ENCODE measurements around the gene PTH2R.

PTH2R gene

GRCh38 chr2:208361077-208361441, 45.5 kb upstream of the PTH2R start:
- ChIA-PET POLR2A (no interaction called here), CTCF (no interaction called here)
- Histone ChIP-seq H3K4me1 (ENCODE audit: control extremely low read depth in 1 of 4, control insufficient read depth in 4 of 4, insufficient read depth in 4 of 4, low read length in 3 of 4) (peaks cover 0 to 17% (median 8%) of the 10 kb centered on the region in 4 experiments), H3K4me3 (ENCODE audit: control insufficient read depth in 1 of 7, extremely low read depth in 1 of 7, insufficient read depth in 4 of 7, low read depth in 2 of 7, low read length in 6 of 7) (no peak overlapping the region), H3K36me3 (ENCODE audit: control insufficient read depth in 4 of 4, insufficient read depth in 4 of 4, low read length in 3 of 4) (peaks cover 0 to 28% (median 7%) of the 10 kb centered on the region in 4 experiments), H3K9me3 (ENCODE audit: control extremely low read depth in 1 of 5, control insufficient read depth in 4 of 5, insufficient read depth in 2 of 5, low read depth in 1 of 5, low read length in 4 of 5) (peaks cover 0 to 9% (median 3%) of the 10 kb centered on the region in 5 experiments), H3K27me3 (replicated peaks in 2 of 5; ENCODE audit: control insufficient read depth in 4 of 5, insufficient read depth in 5 of 5, low read length in 4 of 5) (peaks cover 0 to 3% (median 0%) of the 10 kb centered on the region in 5 experiments), H3K27ac (ENCODE audit: insufficient read depth in 1 of 2, low read depth in 1 of 2, low read length in 2 of 2, poor library complexity in 1 of 2, severe bottlenecking in 2 of 2) (no peak overlapping the region)
- DNase-seq: no peak
- 97% methylated on average over 8 of the region's 9 CpGs for WGBS (ENCODE audit: insufficient coverage)

GRCh38 chr2:208363485-208363884, 43.1 kb upstream of the PTH2R start:
- Histone ChIP-seq H3K4me1 (ENCODE audit: control extremely low read depth in 1 of 4, control insufficient read depth in 4 of 4, insufficient read depth in 4 of 4, low read length in 3 of 4) (peaks cover 6 to 24% (median 16%) of the 10 kb centered on the region in 4 experiments), H3K27ac (ENCODE audit: insufficient read depth in 1 of 2, low read depth in 1 of 2, low read length in 2 of 2, poor library complexity in 1 of 2, severe bottlenecking in 2 of 2) (no peak overlapping the region), H3K27me3 (replicated peaks in 2 of 5; ENCODE audit: control insufficient read depth in 4 of 5, insufficient read depth in 5 of 5, low read length in 4 of 5) (peaks cover 0 to 3% (median 0%) of the 10 kb centered on the region in 5 experiments), H3K36me3 (ENCODE audit: control insufficient read depth in 4 of 4, insufficient read depth in 4 of 4, low read length in 3 of 4) (peaks cover 0 to 11% (median 4%) of the 10 kb centered on the region in 4 experiments), H3K4me3 (ENCODE audit: control insufficient read depth in 1 of 7, extremely low read depth in 1 of 7, insufficient read depth in 4 of 7, low read depth in 2 of 7, low read length in 6 of 7) (no peak overlapping the region), H3K9me3 (ENCODE audit: control extremely low read depth in 1 of 5, control insufficient read depth in 4 of 5, insufficient read depth in 2 of 5, low read depth in 1 of 5, low read length in 4 of 5) (peaks cover 0 to 9% (median 3%) of the 10 kb centered on the region in 5 experiments)
- ChIA-PET POLR2A (interaction anchor here (0.7 kb wide), 1 partner anchor 651 kb away, joined by 4 read pairs; no protein-coding TSS in a partner anchor), CTCF (interaction anchor here (0.9 kb wide), 1 partner anchor 1018 kb away, joined by 3 read pairs; no protein-coding TSS in a partner anchor)
- DNase-seq: peak; percentile 65 to 97 (median 93)
- no CpG with 5 or more reads among the region's 2 CpGs for WGBS (ENCODE audit: insufficient coverage)

- peak; percentile 77 to 95 (median 93) for DNase-seq
- ChIA-PET POLR2A (no interaction called here), CTCF (interaction anchor here (0.7 kb wide), 1 partner anchor 9 kb away, joined by 4 read pairs; no protein-coding TSS in a partner anchor)
- 3% methylated on average over 3 of the region's 4 CpGs for WGBS (ENCODE audit: insufficient coverage)
- Histone ChIP-seq H3K27ac (ENCODE audit: insufficient read depth in 1 of 2, low read depth in 1 of 2, low read length in 2 of 2, poor library complexity in 1 of 2, severe bottlenecking in 2 of 2) (peak overlapping the region in 1 of 2 experiments; percentile 63), H3K4me3 (ENCODE audit: control insufficient read depth in 1 of 7, extremely low read depth in 1 of 7, insufficient read depth in 4 of 7, low read depth in 2 of 7, low read length in 6 of 7) (peak overlapping the region in 2 of 7 experiments; percentile 37 to 51), H3K36me3 (ENCODE audit: control insufficient read depth in 4 of 4, insufficient read depth in 4 of 4, low read length in 3 of 4) (no peaks in the 10 kb centered on the region), H3K4me1 (ENCODE audit: control extremely low read depth in 1 of 4, control insufficient read depth in 4 of 4, insufficient read depth in 4 of 4, low read length in 3 of 4) (peaks cover 6 to 19% (median 16%) of the 10 kb centered on the region in 4 experiments), H3K27me3 (replicated peaks in 2 of 5; ENCODE audit: control insufficient read depth in 4 of 5, insufficient read depth in 5 of 5, low read length in 4 of 5) (no peaks in the 10 kb centered on the region), H3K9me3 (ENCODE audit: control extremely low read depth in 1 of 5, control insufficient read depth in 4 of 5, insufficient read depth in 2 of 5, low read depth in 1 of 5, low read length in 4 of 5) (peaks cover 0 to 9% (median 3%) of the 10 kb centered on the region in 5 experiments)
Measured at GRCh38 chr2:208366215-208367127, 40.1 kb upstream of the PTH2R start.

GRCh38 chr2:208369091-208369490, 37.5 kb upstream of the PTH2R start:
- WGBS (ENCODE audit: insufficient coverage): 95% methylated on average over 2 of the region's 2 CpGs
- H3K27ac ChIP-seq (ENCODE audit: insufficient read depth in 1 of 2, low read depth in 1 of 2, low read length in 2 of 2, poor library complexity in 1 of 2, severe bottlenecking in 2 of 2): no peak overlapping the region
- ChIA-PET POLR2A (interaction anchor here (0.6 kb wide), 1 partner anchor 20 kb away, joined by 3 read pairs; no protein-coding TSS in a partner anchor), CTCF (no interaction called here)
- no peak for DNase-seq
- H3K9me3 ChIP-seq (ENCODE audit: control extremely low read depth in 1 of 5, control insufficient read depth in 4 of 5, insufficient read depth in 2 of 5, low read depth in 1 of 5, low read length in 4 of 5): peaks cover 0 to 9% (median 3%) of the 10 kb centered on the region in 5 experiments
- peaks cover 6 to 9% (median 8%) of the 10 kb centered on the region in 4 experiments for H3K4me1 ChIP-seq (ENCODE audit: control extremely low read depth in 1 of 4, control insufficient read depth in 4 of 4, insufficient read depth in 4 of 4, low read length in 3 of 4)
- no peaks in the 10 kb centered on the region for H3K36me3 ChIP-seq (ENCODE audit: control insufficient read depth in 4 of 4, insufficient read depth in 4 of 4, low read length in 3 of 4)
- H3K4me3 ChIP-seq (ENCODE audit: control insufficient read depth in 1 of 7, extremely low read depth in 1 of 7, insufficient read depth in 4 of 7, low read depth in 2 of 7, low read length in 6 of 7): no peak overlapping the region
- no peaks in the 10 kb centered on the region for H3K27me3 ChIP-seq (replicated peaks in 2 of 5; ENCODE audit: control insufficient read depth in 4 of 5, insufficient read depth in 5 of 5, low read length in 4 of 5)

- DNase-seq: peak; percentile 19 to 73 (median 50)
- CTCF ChIA-PET: interaction anchor here (2.0 kb wide), 1 partner anchor 963 kb away, joined by 5 read pairs; no protein-coding TSS in a partner anchor
- Histone ChIP-seq H3K27ac (ENCODE audit: insufficient read depth in 1 of 2, low read depth in 1 of 2, low read length in 2 of 2, poor library complexity in 1 of 2, severe bottlenecking in 2 of 2) (no peak overlapping the region), H3K27me3 (replicated peaks in 2 of 5; ENCODE audit: control insufficient read depth in 4 of 5, insufficient read depth in 5 of 5, low read length in 4 of 5) (peaks cover 0 to 2% (median 0%) of the 10 kb centered on the region in 5 experiments), H3K4me1 (ENCODE audit: control extremely low read depth in 1 of 4, control insufficient read depth in 4 of 4, insufficient read depth in 4 of 4, low read length in 3 of 4) (peaks cover 6 to 9% (median 8%) of the 10 kb centered on the region in 4 experiments), H3K4me3 (ENCODE audit: control insufficient read depth in 1 of 7, extremely low read depth in 1 of 7, insufficient read depth in 4 of 7, low read depth in 2 of 7, low read length in 6 of 7) (no peak overlapping the region), H3K9me3 (ENCODE audit: control extremely low read depth in 1 of 5, control insufficient read depth in 4 of 5, insufficient read depth in 2 of 5, low read depth in 1 of 5, low read length in 4 of 5) (no peaks in the 10 kb centered on the region), H3K36me3 (ENCODE audit: control insufficient read depth in 4 of 4, insufficient read depth in 4 of 4, low read length in 3 of 4) (no peaks in the 10 kb centered on the region)
- POLR2A ChIA-PET: no interaction called here
- 77% methylated on average over 3 of the region's 8 CpGs for WGBS (ENCODE audit: insufficient coverage)
Measured at GRCh38 chr2:208370881-208371633, 35.5 kb upstream of the PTH2R start.

- WGBS (ENCODE audit: insufficient coverage): no CpG with 5 or more reads among the region's 1 CpG
- no peak for DNase-seq
- CTCF ChIA-PET: interaction anchor here (2.0 kb wide), 1 partner anchor 963 kb away, joined by 5 read pairs; no protein-coding TSS in a partner anchor
- peaks cover 0 to 2% (median 0%) of the 10 kb centered on the region in 5 experiments for H3K27me3 ChIP-seq (replicated peaks in 2 of 5; ENCODE audit: control insufficient read depth in 4 of 5, insufficient read depth in 5 of 5, low read length in 4 of 5)
- H3K4me3 ChIP-seq (ENCODE audit: control insufficient read depth in 1 of 7, extremely low read depth in 1 of 7, insufficient read depth in 4 of 7, low read depth in 2 of 7, low read length in 6 of 7): no peak overlapping the region
- H3K27ac ChIP-seq (ENCODE audit: insufficient read depth in 1 of 2, low read depth in 1 of 2, low read length in 2 of 2, poor library complexity in 1 of 2, severe bottlenecking in 2 of 2): no peak overlapping the region
- H3K9me3 ChIP-seq (ENCODE audit: control extremely low read depth in 1 of 5, control insufficient read depth in 4 of 5, insufficient read depth in 2 of 5, low read depth in 1 of 5, low read length in 4 of 5): no peaks in the 10 kb centered on the region
- H3K4me1 ChIP-seq (ENCODE audit: control extremely low read depth in 1 of 4, control insufficient read depth in 4 of 4, insufficient read depth in 4 of 4, low read length in 3 of 4): peaks cover 3 to 5% (median 4%) of the 10 kb centered on the region in 4 experiments
- POLR2A ChIA-PET: no interaction called here
- no peaks in the 10 kb centered on the region for H3K36me3 ChIP-seq (ENCODE audit: control insufficient read depth in 4 of 4, insufficient read depth in 4 of 4, low read length in 3 of 4)
Measured at GRCh38 chr2:208371634-208371935, 35.0 kb upstream of the PTH2R start.
